Keratinocyte (primary cell): Measurements from ENCODE around the gene NMRAL1. TPM values are rescaled to one million over a fixed set of nuclear protein-coding genes. Genes with fewer than 3 reads are reported as not detected.

Experiments used
- DNase-seq: peaks from one replicate; pipeline ENCODE4 v3.0.0-alpha.2; 2011; ENCODE audit warnings: low read depth, missing footprints, low spot score
- FAIRE-seq: peaks from 2 replicates; lab custom pipeline; 2011; peaks lifted over from hg19 to GRCh38; lab: Jason Lieb, UNC
- H2AFZ ChIP-seq: 2 replicates; pipeline ENCODE4 v1.6.0; 2012; ENCODE audit warnings: low read length, control low read depth, inconsistent platforms; ENCODE audit not compliant: control insufficient read depth
- H3K27ac ChIP-seq: 2 replicates; pipeline ENCODE4 v1.5.1; 2011; ENCODE audit warnings: low read length; ENCODE audit not compliant: control insufficient read depth, insufficient read depth
- H3K27me3 ChIP-seq: 3 replicates; pipeline ENCODE4 v1.6.0; 2011; ENCODE audit warnings: low read length; ENCODE audit not compliant: control insufficient read depth, insufficient read depth; ENCODE audit errors: extremely low read depth
- H3K36me3 ChIP-seq, 2 experiments: 2 replicates in 1 of 2; 3 replicates in 1 of 2; pipeline ENCODE4 v1.5.1; 2011; ENCODE audit warnings: low read length in 2 of 2, mild to moderate bottlenecking in 1 of 2; ENCODE audit not compliant: control insufficient read depth in 2 of 2, insufficient read depth in 2 of 2; ENCODE audit errors: extremely low read depth in 1 of 2
- H3K4me1 ChIP-seq: 3 replicates; pipeline ENCODE4 v1.5.1; 2011; ENCODE audit warnings: low read length; ENCODE audit not compliant: control insufficient read depth, insufficient read depth; ENCODE audit errors: extremely low read depth
- H3K4me2 ChIP-seq: 3 replicates; pipeline ENCODE4 v1.6.0; 2011; ENCODE audit warnings: low read depth, low read length; ENCODE audit not compliant: control insufficient read depth, insufficient read depth; ENCODE audit errors: extremely low read depth
- H3K4me3 ChIP-seq, 3 experiments: fragments of 200-600 bp in 1 of 3; sonication (generic) in 1 of 3; 2 replicates in 2 of 3; 3 replicates in 1 of 3; pipeline ENCODE4 v1.5.1; 2011 to 2016; ENCODE audit warnings: low read length in 3 of 3, mild to moderate bottlenecking in 3 of 3, control low read depth in 2 of 3, inconsistent platforms in 1 of 3, low read depth in 1 of 3, mixed read lengths in 1 of 3, mixed run types in 1 of 3, moderate library complexity in 1 of 3; ENCODE audit not compliant: control insufficient read depth in 2 of 3, insufficient read depth in 2 of 3; ENCODE audit errors: extremely low read depth in 1 of 3
- H3K79me2 ChIP-seq: 2 replicates; pipeline ENCODE4 v1.6.0; 2012; ENCODE audit warnings: low read length; ENCODE audit not compliant: control insufficient read depth, insufficient read depth
- H3K9ac ChIP-seq: 3 replicates; pipeline ENCODE4 v1.6.0; 2011; ENCODE audit warnings: low read length; ENCODE audit not compliant: control insufficient read depth, insufficient read depth; ENCODE audit errors: extremely low read depth
- H3K9me1 ChIP-seq: 3 replicates; pipeline ENCODE4 v1.6.0; 2011; ENCODE audit warnings: low read length; ENCODE audit not compliant: control insufficient read depth, insufficient read depth; ENCODE audit errors: extremely low read depth
- H3K9me3 ChIP-seq: 2 replicates; pipeline ENCODE4 v1.5.1; 2012; ENCODE audit warnings: low read depth, low read length; ENCODE audit not compliant: control insufficient read depth
- H4K20me1 ChIP-seq: 3 replicates; pipeline ENCODE4 v1.6.0; 2011; ENCODE audit warnings: low read length; ENCODE audit not compliant: control insufficient read depth, insufficient read depth; ENCODE audit errors: extremely low read depth
- EZH2 ChIP-seq: IDR thresholded peaks from one replicate; pipeline ENCODE4 v1.6.1; 2012; ENCODE audit warnings: inconsistent platforms, mild to moderate bottlenecking, low read length, moderate library complexity
- dilution Hi-C: fragments of 300-500 bp; cut with MboI; formaldehyde crosslinking; loops from one replicate; pipeline ENCODE4 v1.7.0; 2020; ENCODE audit warnings: low sequenced_read_pairs; ENCODE audit not compliant: extremely low pct_ligation_motif_present
- polyA plus RNA-seq, 5 experiments: library from polyadenylated mRNA; depleted of rRNA in 3 of 5; stranded (reverse) in 3 of 5; stranded (forward) in 1 of 5; unstranded in 1 of 5; fragments of >200 nt; gene quantifications; 1 replicate in 1 of 5; 2 replicates in 3 of 5; 3 replicates in 1 of 5; pipeline versions ENCODE4 v1.2.1 to v1.2.3, GENCODE V29; 2011 to 2012; ENCODE audit warnings: missing spikeins in 2 of 5, low read depth in 1 of 5, low replicate concordance in 1 of 5
- TF ChIP-seq, protein P1 (sequence below), 3 experiments: IDR thresholded peaks in 1 of 3; conservative IDR thresholded peaks in 1 of 3; optimal IDR thresholded peaks in 1 of 3; 2 replicates in 2 of 3; 3 replicates in 1 of 3; pipeline versions ENCODE3 to v1.5.1; 2011; ENCODE audit warnings: low read length in 3 of 3, mild to moderate bottlenecking in 3 of 3, moderate library complexity in 2 of 3, control low read depth in 1 of 3, inconsistent platforms in 1 of 3; ENCODE audit not compliant: insufficient read depth in 2 of 3; ENCODE audit errors: extremely low read depth in 1 of 3

Gene NMRAL1
- polyA plus RNA-seq, 1 donor (not counting 4 experiments of a cell fraction or from before 2014, with no cell fraction given) = 39.5 TPM

DNA sequence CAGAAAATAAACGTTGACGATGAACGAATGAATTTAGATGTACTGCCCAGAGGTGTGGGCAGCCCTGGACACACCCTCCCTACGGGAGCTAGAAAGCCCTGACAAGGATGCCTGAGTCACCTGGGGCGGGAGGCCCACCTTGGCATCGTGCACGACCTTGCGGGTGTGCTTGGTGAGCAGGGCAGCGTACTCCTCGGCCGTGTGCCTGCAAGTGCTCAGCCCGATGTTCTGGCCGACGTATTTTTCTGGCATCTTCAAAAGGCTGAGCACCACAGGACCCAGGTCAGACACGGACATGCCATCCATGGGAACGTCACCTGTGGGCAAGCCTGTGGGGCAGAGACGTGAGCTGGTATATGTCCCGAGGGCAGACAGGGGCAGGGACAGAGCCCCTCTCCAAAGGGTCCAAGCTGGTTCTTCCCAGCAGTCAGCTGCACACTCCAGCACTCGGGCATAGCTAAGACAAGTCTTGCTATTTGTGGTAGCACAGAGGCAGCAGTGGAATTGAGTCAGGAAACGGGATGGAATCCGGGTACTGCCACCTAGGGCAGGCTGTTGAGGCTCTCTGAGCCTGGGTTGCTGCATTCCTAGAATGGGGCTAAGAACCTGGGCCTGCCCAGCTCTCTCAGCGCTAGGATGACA is 10.8 kb downstream of the NMRAL1 start:
- H3K27ac ChIP-seq = peak overlapping the region; percentile 59
- DNase-seq (no peak), FAIRE-seq (no peak)
- H3K4me2 ChIP-seq = peak overlapping the region; percentile 68
- peak overlapping the region in 1 of 3 experiments; percentile 19 for H3K4me3 ChIP-seq
- H3K27me3 ChIP-seq = no peaks in the 10 kb centered on the region
- peak overlapping the region; percentile 33 for H3K9ac ChIP-seq
- H3K9me1 ChIP-seq = no peaks in the 10 kb centered on the region
- TF ChIP-seq, protein P1, sequence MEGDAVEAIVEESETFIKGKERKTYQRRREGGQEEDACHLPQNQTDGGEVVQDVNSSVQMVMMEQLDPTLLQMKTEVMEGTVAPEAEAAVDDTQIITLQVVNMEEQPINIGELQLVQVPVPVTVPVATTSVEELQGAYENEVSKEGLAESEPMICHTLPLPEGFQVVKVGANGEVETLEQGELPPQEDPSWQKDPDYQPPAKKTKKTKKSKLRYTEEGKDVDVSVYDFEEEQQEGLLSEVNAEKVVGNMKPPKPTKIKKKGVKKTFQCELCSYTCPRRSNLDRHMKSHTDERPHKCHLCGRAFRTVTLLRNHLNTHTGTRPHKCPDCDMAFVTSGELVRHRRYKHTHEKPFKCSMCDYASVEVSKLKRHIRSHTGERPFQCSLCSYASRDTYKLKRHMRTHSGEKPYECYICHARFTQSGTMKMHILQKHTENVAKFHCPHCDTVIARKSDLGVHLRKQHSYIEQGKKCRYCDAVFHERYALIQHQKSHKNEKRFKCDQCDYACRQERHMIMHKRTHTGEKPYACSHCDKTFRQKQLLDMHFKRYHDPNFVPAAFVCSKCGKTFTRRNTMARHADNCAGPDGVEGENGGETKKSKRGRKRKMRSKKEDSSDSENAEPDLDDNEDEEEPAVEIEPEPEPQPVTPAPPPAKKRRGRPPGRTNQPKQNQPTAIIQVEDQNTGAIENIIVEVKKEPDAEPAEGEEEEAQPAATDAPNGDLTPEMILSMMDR (optimal IDR thresholded peaks at IDR 0.05 in 1 of 3, IDR thresholded peaks at IDR 0.05 in 1 of 3, conservative IDR thresholded peaks at IDR 0.05 in 1 of 3; ENCODE audit: extremely low read depth in 1 of 3, insufficient read depth in 2 of 3, low read length in 3 of 3) = no peak
- TF ChIP-seq EZH2 = no peak
- peaks cover 19 to 24% of the 10 kb centered on the region in 2 experiments for H3K36me3 ChIP-seq
- no peaks in the 10 kb centered on the region for H3K79me2 ChIP-seq
- H3K9me3 ChIP-seq = no peaks in the 10 kb centered on the region
- no peak overlapping the region for H2AFZ ChIP-seq
- no peaks in the 10 kb centered on the region for H4K20me1 ChIP-seq
- dilution Hi-C loops = no loop called here
- peaks cover 17% of the 10 kb centered on the region for H3K4me1 ChIP-seq

DNA sequence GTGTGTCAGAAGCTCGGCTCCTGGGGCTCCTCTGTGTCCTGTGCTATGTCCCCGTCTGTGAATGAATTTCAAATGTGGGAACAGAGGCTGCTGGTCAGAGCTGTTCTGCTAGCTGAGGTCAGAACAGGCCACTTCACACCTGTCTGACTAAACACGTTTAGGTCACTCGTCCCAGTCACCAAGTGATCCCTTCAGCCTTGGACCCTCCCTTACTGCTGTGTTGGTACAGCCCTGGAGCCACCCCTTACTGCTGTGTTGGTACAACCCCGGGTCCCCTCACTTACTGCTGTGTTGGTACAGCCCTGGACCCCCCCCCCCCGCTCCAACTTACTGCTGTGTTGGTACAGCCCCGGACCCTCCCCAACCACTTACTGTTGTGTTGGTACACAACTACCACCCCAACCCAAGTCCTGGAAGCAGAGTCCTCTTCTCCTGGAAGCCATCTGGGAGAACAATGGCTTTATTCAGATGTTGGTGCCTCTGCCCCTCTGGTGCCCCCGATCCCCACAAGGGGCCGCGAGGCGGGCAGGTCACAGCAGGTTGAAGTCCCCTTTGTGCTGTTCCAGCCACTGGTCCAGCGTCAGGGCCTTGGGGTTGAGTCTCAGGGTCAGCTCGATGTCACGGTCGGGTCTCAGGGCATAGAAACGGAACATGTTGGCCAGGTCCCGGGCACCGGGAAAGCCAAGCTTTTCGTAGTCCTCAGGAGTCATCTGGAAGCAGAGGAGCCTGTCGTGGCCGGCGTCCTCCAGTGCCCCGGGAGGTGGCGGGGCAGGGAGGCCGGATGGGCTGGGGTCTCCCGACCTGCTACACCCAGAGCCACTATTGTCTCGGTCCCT is 13.0 kb downstream of the NMRAL1 start:
- dilution Hi-C loops = no loop called here

More for the DNA sequence above, 13.0 kb downstream of the NMRAL1 start:
- no peak overlapping the region for H3K4me3 ChIP-seq
- no peak overlapping the region for H3K27ac ChIP-seq
- H3K27me3 ChIP-seq = no peaks in the 10 kb centered on the region
- H3K36me3 ChIP-seq = peaks cover 23 to 29% of the 10 kb centered on the region in 2 experiments
- H3K9ac ChIP-seq = no peak overlapping the region
- H3K9me3 ChIP-seq = no peaks in the 10 kb centered on the region
- H3K9me1 ChIP-seq = no peaks in the 10 kb centered on the region
- H2AFZ ChIP-seq = no peak overlapping the region
- FAIRE-seq = no peak
- H3K79me2 ChIP-seq = no peaks in the 10 kb centered on the region
- H4K20me1 ChIP-seq = no peaks in the 10 kb centered on the region
- no peak for TF ChIP-seq EZH2
- TF ChIP-seq, protein P1 (optimal IDR thresholded peaks at IDR 0.05 in 1 of 3, IDR thresholded peaks at IDR 0.05 in 1 of 3, conservative IDR thresholded peaks at IDR 0.05 in 1 of 3; ENCODE audit: extremely low read depth in 1 of 3, insufficient read depth in 2 of 3, low read length in 3 of 3) = no peak
- peaks cover 17% of the 10 kb centered on the region for H3K4me1 ChIP-seq
- no peak for DNase-seq
- no peak overlapping the region for H3K4me2 ChIP-seq
